Endothelial cell of umbilical vein (primary cell): ENCODE data around the gene SLC39A11. TPM values are rescaled to one million over a fixed set of nuclear protein-coding genes. Genes with fewer than 3 reads are reported as not detected.

Experiments used
- BruUV-seq: library from RNA; stranded (reverse); fragments of 400-500 nt; replicated peaks from 2 replicates; lab custom pipeline; 2021; lab: Mats Ljungman, UMichigan
- CTCF ChIA-PET: fragments of 300-600, 350-600 bp; sonication (Branson Sonifier 250); formaldehyde crosslinking; loops from one replicate; lab custom pipeline; 2021; ENCODE audit warnings: antibody characterized with exemption, inconsistent platforms; lab: Charles Lee
- POLR2A ChIA-PET: fragments of 300-600, 350-600 bp; sonication (Branson Sonifier 250); formaldehyde crosslinking; loops from one replicate; lab custom pipeline; 2021; ENCODE audit warnings: antibody characterized with exemption, inconsistent platforms; lab: Charles Lee
- DNase-seq: peaks from one replicate; pipeline ENCODE4 v3.0.0-alpha.2; 2011; ENCODE audit warnings: low read depth, low spot score
- FAIRE-seq: peaks from 2 replicates; lab custom pipeline; 2011; peaks lifted over from hg19 to GRCh38; lab: Jason Lieb, UNC
- H2AFZ ChIP-seq: 2 replicates; pipeline ENCODE4 v1.6.0; 2012; ENCODE audit warnings: low read depth, low read length, control low read depth, inconsistent platforms
- H3K27ac ChIP-seq: 2 replicates; pipeline ENCODE4 v1.5.1; 2011; ENCODE audit warnings: low read depth, mild to moderate bottlenecking, control low read depth, low read length, moderate library complexity; ENCODE audit not compliant: insufficient read depth
- H3K27me3 ChIP-seq, 2 experiments: 2 replicates each; pipeline versions ENCODE4 v1.6.0 to v1.6.1; 2011; ENCODE audit warnings: low read length in 2 of 2, mixed read lengths in 1 of 2; ENCODE audit not compliant: control insufficient read depth in 2 of 2, insufficient read depth in 2 of 2
- H3K36me3 ChIP-seq, 2 experiments: 2 replicates in 1 of 2; 3 replicates in 1 of 2; pipeline ENCODE4 v1.5.1; 2011; ENCODE audit warnings: low read length in 2 of 2, mild to moderate bottlenecking in 1 of 2, moderate library complexity in 1 of 2; ENCODE audit not compliant: control insufficient read depth in 2 of 2, insufficient read depth in 2 of 2; ENCODE audit errors: extremely low read depth in 1 of 2
- H3K4me1 ChIP-seq: 3 replicates; pipeline ENCODE4 v1.5.1; 2011; ENCODE audit warnings: mild to moderate bottlenecking, low read length; ENCODE audit not compliant: control insufficient read depth, insufficient read depth; ENCODE audit errors: extremely low read depth
- H3K4me2 ChIP-seq: 2 replicates; pipeline ENCODE4 v1.6.1; 2011; ENCODE audit warnings: low read length, control low read depth, mixed read lengths; ENCODE audit not compliant: insufficient read depth
- H3K4me3 ChIP-seq, 3 experiments: fragments of 200-600 bp in 1 of 3; sonication (generic), shearing (Covaris generic) in 1 of 3; replicated peaks in 1 of 3; 2 replicates each; pipeline ENCODE4 v1.5.1; 2011 to 2016; ENCODE audit warnings: control low read depth in 3 of 3, low read length in 3 of 3, mild to moderate bottlenecking in 2 of 3, inconsistent platforms in 1 of 3, low read depth in 1 of 3, moderate library complexity in 1 of 3; ENCODE audit not compliant: insufficient read depth in 1 of 3
- H3K79me2 ChIP-seq: 2 replicates; pipeline ENCODE4 v1.6.0; 2012; ENCODE audit warnings: low read length, inconsistent platforms; ENCODE audit not compliant: control insufficient read depth, insufficient read depth
- H3K9ac ChIP-seq: replicated peaks from 2 replicates; pipeline ENCODE3; 2011; ENCODE audit warnings: low read length, control low read depth; ENCODE audit not compliant: insufficient read depth; ENCODE audit errors: extremely low read depth
- H3K9me1 ChIP-seq: replicated peaks from 3 replicates; pipeline ENCODE4 v1.6.0; 2011; ENCODE audit warnings: mild to moderate bottlenecking, low read length; ENCODE audit not compliant: control insufficient read depth, insufficient read depth; ENCODE audit errors: extremely low read depth
- H3K9me3 ChIP-seq: replicated peaks from 2 replicates; pipeline ENCODE4 v1.5.1; 2012; ENCODE audit warnings: low read length, inconsistent platforms; ENCODE audit not compliant: control insufficient read depth, insufficient read depth
- H4K20me1 ChIP-seq: replicated peaks from 2 replicates; pipeline ENCODE3; 2011; ENCODE audit warnings: mild to moderate bottlenecking, low read length; ENCODE audit not compliant: control insufficient read depth, insufficient read depth; ENCODE audit errors: extremely low read depth
- EZH2 ChIP-seq: IDR thresholded peaks from 2 replicates; pipeline ENCODE4 v1.6.1; 2012; ENCODE audit warnings: borderline replicate concordance, low read depth, mild to moderate bottlenecking, moderate library complexity, low read length, inconsistent platforms; ENCODE audit not compliant: severe bottlenecking
- FOS ChIP-seq: IDR thresholded peaks from 2 replicates; pipeline ENCODE4 v1.6.1; 2011; ENCODE audit warnings: mild to moderate bottlenecking, low read length, moderate library complexity, borderline replicate concordance; ENCODE audit not compliant: insufficient read depth
- GATA2 ChIP-seq: IDR thresholded peaks from 2 replicates; pipeline ENCODE4 v1.7.0; 2011; ENCODE audit warnings: low read depth, mild to moderate bottlenecking, moderate library complexity, mixed read lengths, low read length; ENCODE audit not compliant: insufficient read length, insufficient read depth
- JUN ChIP-seq: IDR thresholded peaks from 2 replicates; pipeline ENCODE4 v1.6.1; 2011; ENCODE audit warnings: borderline replicate concordance, low read depth; ENCODE audit not compliant: insufficient read length, insufficient read depth
- MAX ChIP-seq: IDR thresholded peaks from 2 replicates; pipeline ENCODE4 v1.6.1; 2011; ENCODE audit not compliant: insufficient read depth, insufficient read length
- MYC ChIP-seq: IDR thresholded peaks from one replicate; pipeline ENCODE4 v1.6.1; 2011; ENCODE audit warnings: mild to moderate bottlenecking, low read depth, low read length
- POLR2A ChIP-seq: IDR thresholded peaks from 2 replicates; pipeline ENCODE4 v1.6.1; 2012; ENCODE audit warnings: low read depth, mild to moderate bottlenecking, control low read depth, low read length
- POLR2AphosphoS5 ChIP-seq: IDR thresholded peaks from 2 replicates; pipeline ENCODE4 v1.6.1; 2012; ENCODE audit warnings: low read depth, mild to moderate bottlenecking, control low read depth, low read length, moderate library complexity; ENCODE audit not compliant: insufficient read depth
- dilution Hi-C: fragments of 300-500 bp; cut with MboI; formaldehyde crosslinking; loops from one replicate; pipeline ENCODE4 v1.15.0; 2019; ENCODE audit warnings: low sequenced_read_pairs; ENCODE audit not compliant: extremely low pct_ligation_motif_present
- intact Hi-C: fragments of 100-400 bp; cut with micrococcal nuclease; formaldehyde crosslinking; loops from one replicate; pipeline ENCODE4 v1.10.0; 2022
- polyA plus RNA-seq, 4 experiments: library from polyadenylated mRNA; depleted of rRNA in 3 of 4; stranded (reverse) in 3 of 4; unstranded in 1 of 4; fragments of >200 nt; gene quantifications; 2 replicates each; pipeline versions ENCODE4 v1.2.1 to v1.2.3, GENCODE V29; 2011 to 2012; ENCODE audit warnings: missing spikeins in 1 of 4
- total RNA-seq: library from RNA; stranded (reverse); gene quantifications from 2 replicates; pipeline ENCODE4 v1.2.3, GENCODE V29; 2021
- TF ChIP-seq, protein P1 (sequence below), 2 donors: IDR thresholded peaks; 1 replicate in 1 of 2; 2 replicates in 1 of 2; pipeline ENCODE4 v1.5.1; 2011; ENCODE audit warnings: low read length in 2 of 2, mild to moderate bottlenecking in 2 of 2, moderate library complexity in 2 of 2, control low read depth in 1 of 2, inconsistent platforms in 1 of 2, low read depth in 1 of 2; ENCODE audit not compliant: insufficient read depth in 1 of 2; ENCODE audit errors: extremely low read depth in 1 of 2

The SLC39A11 gene
- total and polyA plus RNA-seq, 2 donors (not counting 3 experiments of a cell fraction or from before 2014, with no cell fraction given): 8.1 to 11.9 TPM

DNA sequence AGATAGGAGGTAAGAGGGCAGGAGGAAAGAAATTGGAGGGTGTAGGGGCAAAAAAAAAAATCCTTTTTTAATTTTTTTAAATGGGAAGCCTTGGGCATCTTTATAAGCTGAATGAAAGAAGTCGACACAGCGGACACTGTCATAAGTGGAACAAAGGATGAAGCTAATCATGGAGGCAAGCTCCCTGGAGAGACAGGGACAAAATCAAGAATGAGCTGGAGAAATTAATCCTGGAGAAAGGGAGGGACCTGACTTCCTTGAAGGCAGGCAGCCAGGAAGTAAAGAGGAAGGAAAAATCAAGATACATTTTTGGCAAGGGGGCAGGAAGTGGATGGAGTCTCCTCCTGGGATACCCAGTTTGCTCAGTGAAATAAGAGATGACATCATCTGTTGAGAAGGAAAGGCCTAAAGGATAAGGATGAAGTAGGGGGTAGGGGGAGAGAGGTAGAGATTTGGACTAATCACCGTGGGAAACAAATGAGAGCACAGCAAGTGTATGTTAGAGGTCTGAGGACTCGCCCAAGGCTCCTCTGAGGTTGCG is 179.3 kb downstream of the SLC39A11 start:
- dilution Hi-C loops (no loop called here), intact Hi-C loops (no loop called here)
- no TSS peak for BruUV-seq
- H3K4me3 ChIP-seq: no peak overlapping the region
- H3K27me3 ChIP-seq: no peaks in the 10 kb centered on the region
- DNase-seq (no peak), FAIRE-seq (peak; percentile 8)
- no peak overlapping the region for H3K4me2 ChIP-seq
- H2AFZ ChIP-seq: no peak overlapping the region
- H4K20me1 ChIP-seq: no peaks in the 10 kb centered on the region
- POLR2A ChIA-PET: no interaction called here
- no peak overlapping the region for H3K27ac ChIP-seq
- H3K79me2 ChIP-seq: no peaks in the 10 kb centered on the region
- H3K36me3 ChIP-seq: no peaks in the 10 kb centered on the region
- H3K4me1 ChIP-seq: peaks cover 3% of the 10 kb centered on the region
- H3K9me1 ChIP-seq: no peaks in the 10 kb centered on the region
- TF ChIP-seq POLR2AphosphoS5 (no peak), JUN (peak; percentile 14), POLR2A (no peak), MYC (no peak), FOS (no peak), MAX (no peak)
- H3K9me3 ChIP-seq: no peaks in the 10 kb centered on the region
- H3K9ac ChIP-seq: no peak overlapping the region
- CTCF ChIA-PET: interaction anchor here (1.2 kb wide), 2 partner anchors 9 to 10 kb away, joined by 3 read pairs; no protein-coding TSS in a partner anchor

DNA sequence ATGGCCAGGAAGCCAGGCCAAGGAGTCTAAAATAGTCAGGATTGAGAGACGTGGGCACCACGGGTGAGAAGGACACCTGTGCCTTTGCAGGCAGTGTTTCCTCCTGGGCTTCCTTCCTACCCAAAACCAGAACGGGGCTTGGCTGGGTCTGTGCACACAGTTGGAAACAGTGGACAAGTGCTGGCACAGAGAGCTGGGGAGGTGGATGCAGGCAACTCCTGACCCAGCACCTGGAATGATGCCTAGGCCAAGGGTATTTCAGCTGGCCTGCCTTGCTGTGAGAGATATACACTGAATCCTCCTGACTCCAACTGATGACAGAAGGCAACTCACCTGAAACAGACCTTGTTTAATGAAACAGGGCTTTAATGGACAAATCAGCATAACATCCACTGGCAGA is 186.2 kb downstream of the SLC39A11 start:
- Histone ChIP-seq H3K4me1 (peaks cover 19% of the 10 kb centered on the region), H3K4me2 (peak overlapping the region; percentile 73), H3K36me3 (no peaks in the 10 kb centered on the region), H2AFZ (no peak overlapping the region), H4K20me1 (no peaks in the 10 kb centered on the region), H3K27ac (peak overlapping the region; percentile 70), H3K27me3 (no peaks in the 10 kb centered on the region), H3K9me3 (no peaks in the 10 kb centered on the region), H3K79me2 (no peaks in the 10 kb centered on the region), H3K9me1 (no peaks in the 10 kb centered on the region), H3K4me3 (no peak overlapping the region), H3K9ac (no peak overlapping the region)
- POLR2A ChIA-PET: no interaction called here
- DNase-seq (no peak), FAIRE-seq (no peak)
- intact Hi-C loops (loop anchor here (10.0 kb wide), 1 partner anchor 398 kb away; no protein-coding TSS in a partner anchor), dilution Hi-C loops (no loop called here)
- no TSS peak for BruUV-seq
- CTCF ChIA-PET: interaction anchor here (1.4 to 1.7 kb wide), 2 partner anchors 80 to 179 kb away, joined by 5 to 6 read pairs; no protein-coding TSS in a partner anchor
- TF ChIP-seq MYC: no peak
- no peak for TF ChIP-seq POLR2A
- TF ChIP-seq, protein P1, sequence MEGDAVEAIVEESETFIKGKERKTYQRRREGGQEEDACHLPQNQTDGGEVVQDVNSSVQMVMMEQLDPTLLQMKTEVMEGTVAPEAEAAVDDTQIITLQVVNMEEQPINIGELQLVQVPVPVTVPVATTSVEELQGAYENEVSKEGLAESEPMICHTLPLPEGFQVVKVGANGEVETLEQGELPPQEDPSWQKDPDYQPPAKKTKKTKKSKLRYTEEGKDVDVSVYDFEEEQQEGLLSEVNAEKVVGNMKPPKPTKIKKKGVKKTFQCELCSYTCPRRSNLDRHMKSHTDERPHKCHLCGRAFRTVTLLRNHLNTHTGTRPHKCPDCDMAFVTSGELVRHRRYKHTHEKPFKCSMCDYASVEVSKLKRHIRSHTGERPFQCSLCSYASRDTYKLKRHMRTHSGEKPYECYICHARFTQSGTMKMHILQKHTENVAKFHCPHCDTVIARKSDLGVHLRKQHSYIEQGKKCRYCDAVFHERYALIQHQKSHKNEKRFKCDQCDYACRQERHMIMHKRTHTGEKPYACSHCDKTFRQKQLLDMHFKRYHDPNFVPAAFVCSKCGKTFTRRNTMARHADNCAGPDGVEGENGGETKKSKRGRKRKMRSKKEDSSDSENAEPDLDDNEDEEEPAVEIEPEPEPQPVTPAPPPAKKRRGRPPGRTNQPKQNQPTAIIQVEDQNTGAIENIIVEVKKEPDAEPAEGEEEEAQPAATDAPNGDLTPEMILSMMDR (IDR thresholded peaks at IDR 0.05; ENCODE audit: extremely low read depth in 1 of 2, insufficient read depth in 1 of 2, low read depth in 1 of 2, low read length in 2 of 2): no peak
- no peak for TF ChIP-seq POLR2AphosphoS5
- TF ChIP-seq MAX: no peak
- TF ChIP-seq JUN: no peak
- no peak for TF ChIP-seq GATA2
- TF ChIP-seq FOS: no peak
- no peak for TF ChIP-seq EZH2
